HG03460 (cell line): ENCODE data around the gene TMEM92.

Source experiments
- ATAC-seq: cut with Tn5 transposase; IDR thresholded peaks from one replicate; pipeline ENCODE4 v1.9.1; 2021; ENCODE audit not compliant: unreplicated experiment

Gene TMEM92

DNA sequence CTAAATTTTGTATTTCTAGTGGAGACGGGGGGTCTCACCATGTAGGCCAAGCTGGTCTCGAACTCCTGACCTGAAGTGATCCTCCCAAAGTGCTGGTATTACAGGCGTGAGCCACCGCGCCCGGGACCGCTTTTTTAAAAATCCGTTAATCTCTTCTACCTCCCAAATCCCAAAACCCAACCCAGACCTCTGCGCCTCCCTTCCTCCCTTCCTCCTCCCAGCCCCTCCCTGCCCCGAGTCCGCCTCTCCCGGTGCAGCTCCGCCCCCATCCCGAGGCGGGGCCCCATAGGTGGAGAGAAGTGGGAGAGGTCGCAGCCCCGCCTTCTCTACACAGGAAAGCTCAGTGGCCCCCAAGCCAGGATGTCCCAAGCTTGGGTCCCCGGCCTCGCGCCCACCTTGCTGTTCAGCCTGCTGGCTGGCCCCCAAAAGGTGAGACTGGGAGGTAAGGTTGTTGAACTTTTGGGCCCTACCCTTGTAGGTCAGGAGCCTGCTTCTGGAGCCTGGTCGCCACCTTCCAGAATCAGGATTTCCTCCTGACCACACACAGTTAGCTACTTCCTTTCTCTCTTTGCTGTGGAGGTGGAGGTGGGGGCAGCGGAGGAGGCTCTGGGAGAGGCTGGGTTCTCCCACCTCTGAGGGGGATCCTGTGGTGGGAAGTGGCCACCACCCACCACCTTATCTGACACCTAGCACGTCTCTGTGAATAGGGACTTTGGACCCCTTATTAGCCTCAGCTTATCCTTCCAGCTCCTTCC, at the start of gene TMEM92:
Gene TMEM92 (plus strand): TSS at position 325 of the 755 bp plus-strand sequence. CDS start 36 bp downstream, at position 361.
- ATAC-seq: no peak

GRCh38 chr17:50225701-50226240, 48.5 kb upstream of the TMEM92 start:
- ATAC-seq: no peak

GRCh38 chr17:50234581-50234980, 39.7 kb upstream of the TMEM92 start:
- ATAC-seq: no peak

- no peak for ATAC-seq
Observed at GRCh38 chr17:50237901-50238300, 36.4 kb upstream of the TMEM92 start.

- ATAC-seq: no peak
Observed at GRCh38 chr17:50238601-50239280, 35.5 kb upstream of the TMEM92 start.

DNA sequence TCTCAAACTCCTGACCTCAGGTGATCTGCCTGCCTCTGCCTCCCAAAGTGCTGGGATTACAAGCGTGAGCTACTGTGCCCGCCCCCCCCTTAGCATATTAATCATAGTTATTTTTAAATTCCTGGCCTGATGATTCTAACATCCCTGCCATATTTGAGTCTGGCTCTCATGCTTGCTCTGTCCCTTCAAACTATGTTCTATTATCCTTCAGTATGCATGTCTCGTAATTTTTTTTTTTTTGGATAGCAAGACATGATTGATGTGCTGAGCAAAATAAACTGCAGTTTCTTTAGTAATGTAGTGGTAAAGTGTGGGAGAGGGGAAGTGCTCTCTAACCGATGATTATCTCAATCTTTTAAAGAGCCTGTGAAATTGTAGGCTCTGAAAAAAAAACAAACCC, 34.3 kb upstream of the TMEM92 start:
- ATAC-seq: no peak

DNA sequence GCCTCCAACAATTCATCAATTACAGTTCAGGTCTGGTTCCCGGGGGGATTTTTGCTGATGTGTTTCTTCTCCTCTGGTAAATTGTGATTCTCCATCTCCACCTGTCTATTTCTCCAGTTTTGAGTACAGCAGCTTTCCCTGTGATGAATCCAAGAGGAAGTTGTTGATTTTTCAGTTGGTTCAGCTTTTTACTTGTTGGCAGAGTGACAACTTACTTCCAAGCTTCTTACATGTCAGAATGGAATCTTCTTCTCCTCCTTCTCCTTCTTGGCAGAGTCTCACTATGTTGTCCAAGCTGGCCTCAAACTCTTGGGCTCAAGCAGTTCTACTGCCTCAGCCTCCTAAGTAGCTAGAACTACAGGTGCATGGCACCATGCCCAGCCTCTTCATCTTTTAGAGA, 33.4 kb upstream of the TMEM92 start:
- ATAC-seq: no peak

GRCh38 chr17:50241431-50241830, 32.8 kb upstream of the TMEM92 start:
- ATAC-seq: no peak

GRCh38 chr17:50244771-50245170, 29.5 kb upstream of the TMEM92 start:
- ATAC-seq: no peak

DNA sequence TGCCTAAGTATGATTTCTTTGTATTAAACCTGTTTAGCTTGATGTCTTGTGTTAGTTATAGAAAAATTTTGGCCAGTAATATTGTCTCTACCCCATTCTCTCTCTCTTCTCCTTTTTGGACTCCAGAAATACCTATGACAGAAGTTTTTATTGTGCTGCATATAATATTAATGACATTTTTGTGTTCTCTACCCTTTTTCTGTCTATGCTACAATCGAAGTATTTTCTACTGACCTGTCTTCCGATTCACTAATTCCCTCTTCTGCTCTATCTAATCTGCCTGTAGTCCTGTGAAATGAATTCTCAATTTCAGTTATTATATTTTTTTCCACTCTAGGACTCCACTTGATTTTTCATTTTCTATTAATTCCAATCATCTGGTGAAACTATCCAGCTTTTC, 26.0 kb upstream of the TMEM92 start:
- no peak for ATAC-seq

- no peak for ATAC-seq
Observed at GRCh38 chr17:50252781-50253180, 21.5 kb upstream of the TMEM92 start.

DNA sequence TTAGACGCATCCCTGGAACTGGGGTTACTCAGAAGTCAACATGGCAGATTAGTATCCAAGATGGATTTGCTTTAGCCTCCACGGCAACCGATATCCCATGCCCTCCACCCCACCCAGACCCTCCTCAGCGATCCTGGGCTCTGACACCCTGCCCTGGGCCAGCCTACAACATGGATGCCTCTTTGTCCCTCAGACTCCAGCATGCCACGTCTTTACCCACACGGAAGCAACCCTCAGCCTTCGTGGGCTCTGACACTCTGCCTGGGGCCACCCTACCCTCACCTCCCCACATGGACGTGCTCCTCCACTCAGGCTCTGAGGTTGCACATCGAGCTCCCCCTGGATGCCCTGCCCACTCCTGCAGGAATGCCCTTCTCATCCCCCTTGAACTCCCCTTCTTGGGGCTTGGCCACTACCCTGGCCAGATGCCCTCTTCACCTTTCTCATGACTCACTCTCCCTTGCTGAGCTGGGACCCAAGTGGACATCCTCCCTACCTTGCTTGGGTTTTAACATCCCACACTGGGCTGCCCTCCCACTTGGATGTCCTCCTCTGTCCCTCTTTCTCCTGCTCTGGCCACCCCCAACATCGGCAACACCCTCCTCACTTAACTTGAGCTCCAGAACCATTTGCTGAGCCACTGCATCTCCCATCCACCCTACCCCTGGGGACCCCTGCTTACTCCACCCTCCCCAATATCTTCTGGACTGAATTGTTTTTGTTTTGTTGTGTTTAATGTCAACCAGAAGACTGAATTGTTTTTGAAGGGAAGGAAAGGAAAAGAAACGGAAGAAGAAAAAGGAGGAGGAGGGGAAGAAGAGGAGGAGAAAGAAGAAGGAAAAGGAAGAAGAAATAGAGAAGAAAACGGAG, 18.3 kb upstream of the TMEM92 start:
- ATAC-seq: no peak

GRCh38 chr17:50256826-50257618, 17.2 kb upstream of the TMEM92 start:
- ATAC-seq: no peak

- ATAC-seq: no peak
Observed at GRCh38 chr17:50257676-50258224, 16.5 kb upstream of the TMEM92 start.

DNA sequence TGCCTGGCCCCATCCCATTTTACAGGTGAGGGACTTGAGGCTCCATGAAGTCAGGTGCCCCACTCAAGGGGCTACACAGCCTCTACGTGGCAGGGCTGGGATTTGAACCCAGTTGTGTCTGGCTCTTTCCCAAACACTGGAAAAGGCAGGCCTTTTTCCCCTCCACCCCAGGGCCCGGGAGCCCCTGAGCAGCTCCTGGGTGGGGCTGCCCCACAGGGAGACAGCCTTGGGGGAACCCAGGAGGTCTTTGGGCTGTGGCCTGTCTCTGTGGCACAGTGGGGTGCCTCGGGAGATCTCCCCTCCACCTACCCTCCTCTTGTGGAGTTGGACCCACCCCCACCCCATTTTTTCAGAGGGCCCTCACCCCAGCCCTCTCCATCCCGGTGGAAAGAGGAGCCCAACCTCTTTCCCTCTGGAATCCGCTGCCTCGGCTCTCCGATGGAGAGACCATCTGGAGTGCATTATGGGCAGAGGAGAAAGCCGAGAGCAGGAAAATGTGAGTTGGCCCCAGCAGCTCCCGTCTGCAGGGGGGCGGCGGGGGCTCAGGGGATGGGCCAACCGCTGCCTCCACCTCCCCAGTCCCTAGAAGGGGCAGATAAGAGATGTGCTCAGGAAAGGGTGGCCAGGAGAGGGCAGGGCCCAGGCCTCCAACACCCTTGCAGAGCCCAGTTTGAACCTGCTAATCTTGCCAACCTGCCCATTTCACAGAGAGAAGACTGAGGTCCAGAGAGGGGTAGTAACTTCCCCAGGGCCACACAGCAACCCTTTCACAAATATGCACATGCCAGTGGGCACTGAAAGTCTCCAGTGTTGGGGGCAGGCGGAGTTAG, 15.4 kb upstream of the TMEM92 start:
- ATAC-seq: no peak

DNA sequence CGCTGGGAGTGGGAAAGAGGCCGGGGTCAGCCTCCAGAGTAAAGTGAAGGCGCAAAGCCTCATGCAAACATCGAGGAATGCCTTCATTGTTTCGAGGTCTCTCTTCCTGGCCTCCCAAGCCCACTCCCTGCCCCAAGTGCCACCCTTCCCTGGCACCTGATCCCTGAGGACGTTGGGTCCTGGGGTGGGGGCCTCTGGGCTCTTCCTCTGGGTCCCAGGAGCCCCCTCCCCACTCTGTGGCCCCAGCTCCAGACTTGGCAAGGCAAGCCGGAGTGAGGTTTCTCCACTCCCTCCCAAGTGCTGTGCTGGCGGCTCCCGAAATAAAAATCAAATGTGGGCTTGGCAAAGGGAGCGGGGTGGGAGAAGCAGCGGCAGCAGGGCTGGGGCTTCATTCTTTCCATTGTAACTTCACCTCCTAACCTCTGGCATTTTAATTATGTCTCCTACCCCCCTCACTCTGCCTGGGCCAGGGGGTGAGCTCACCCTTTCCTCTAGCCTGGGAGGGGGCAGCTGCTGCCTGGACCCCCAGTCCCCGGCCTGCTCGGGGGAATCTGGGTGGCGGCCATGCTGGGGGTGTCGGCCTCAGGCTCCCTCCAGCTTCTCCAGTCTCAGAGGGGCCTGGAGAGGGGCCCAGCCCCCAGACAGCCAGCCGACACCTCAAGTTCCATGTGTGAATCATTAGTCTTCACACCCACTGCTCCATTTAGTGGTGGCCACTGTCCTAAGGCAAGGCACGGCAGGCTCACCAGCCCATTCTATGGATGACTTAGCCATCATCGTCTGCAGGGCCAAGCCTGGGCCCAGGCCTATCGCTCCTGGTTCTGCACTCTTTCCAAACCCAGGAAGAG, 14.6 kb upstream of the TMEM92 start:
- ATAC-seq: no peak

DNA sequence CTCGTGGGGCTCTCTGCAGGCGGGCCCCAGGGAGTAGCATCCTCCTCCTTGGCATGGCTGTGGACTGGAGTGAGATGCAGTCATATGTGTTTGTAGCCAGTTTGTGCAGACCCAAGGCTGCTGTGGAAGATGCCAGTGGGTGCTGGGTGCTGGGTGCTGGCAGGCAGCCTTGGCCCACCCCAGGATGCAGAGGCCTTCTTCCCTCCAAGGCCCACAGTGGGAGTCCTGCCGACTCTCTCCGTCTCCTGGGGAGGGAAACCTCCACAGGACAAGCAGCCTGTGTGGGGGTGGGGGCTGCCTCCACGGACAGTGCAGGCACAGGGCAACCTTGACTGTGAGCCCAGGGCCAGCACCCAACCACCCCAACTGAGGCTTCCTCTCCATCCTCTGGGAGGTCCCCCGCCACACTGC, 13.8 kb upstream of the TMEM92 start:
- no peak for ATAC-seq
